CD4-positive, CD25-positive, alpha-beta regulatory T cell (primary cell): ENCODE results near the gene NMRAL1. TPM values are rescaled to one million over a fixed set of nuclear protein-coding genes. Genes with fewer than 3 reads are reported as not detected.

ENCODE experiments used
- ATAC-seq, 2 donors: fragments of 150-1000 bp; cut with Tn5 transposase; one replicate each; pipeline ENCODE4 v1.10.0; 2021; ENCODE audit warnings: low read depth in 2 of 2, moderate number of reproducible peaks in 2 of 2, moderate library complexity in 1 of 2
- DNase-seq, 3 donors: peaks; one replicate each; pipeline versions ENCODE4 v3.0.0 to v3.0.0-alpha.2; 2012 to 2022; ENCODE audit warnings: mixed read lengths in 1 of 3
- H3K27ac ChIP-seq: one replicate; pipeline ENCODE4 v1.7.0; 2013; ENCODE audit warnings: mild to moderate bottlenecking, low read length; ENCODE audit not compliant: insufficient read depth, poor library complexity, severe bottlenecking
- H3K27me3 ChIP-seq: one replicate; pipeline ENCODE4 v1.7.0; 2013; ENCODE audit warnings: low read length; ENCODE audit not compliant: control insufficient read depth, insufficient read depth
- H3K36me3 ChIP-seq: one replicate; pipeline ENCODE4 v1.7.0; 2013; ENCODE audit warnings: mild to moderate bottlenecking, low read length, moderate library complexity; ENCODE audit not compliant: control insufficient read depth, insufficient read depth
- H3K4me1 ChIP-seq: 2 replicates; pipeline ENCODE4 v1.7.0; 2013; ENCODE audit warnings: mild to moderate bottlenecking, low read length; ENCODE audit not compliant: insufficient read depth, control insufficient read depth, poor library complexity, severe bottlenecking
- H3K4me3 ChIP-seq: one replicate; pipeline ENCODE4 v1.7.0; 2013; ENCODE audit warnings: low read depth, mild to moderate bottlenecking, low read length, moderate library complexity
- H3K9me3 ChIP-seq, 2 experiments: 1 replicate in 1 of 2; 2 replicates in 1 of 2; pipeline ENCODE4 v1.7.0; 2013; ENCODE audit warnings: low read length in 2 of 2, mild to moderate bottlenecking in 1 of 2, moderate library complexity in 1 of 2; ENCODE audit not compliant: control insufficient read depth in 2 of 2
- H3K27ac Mint-ChIP-seq, 3 donors: one replicate each; pipeline ENCODE4 v1.8.0; 2020 to 2022; ENCODE audit warnings: mild to moderate bottlenecking in 3 of 3, mixed read lengths in 3 of 3, moderate library complexity in 2 of 3
- H3K27me3 Mint-ChIP-seq: one replicate; pipeline ENCODE4 v1.8.0; 2022; ENCODE audit warnings: mild to moderate bottlenecking, mixed read lengths
- H3K36me3 Mint-ChIP-seq: one replicate; pipeline ENCODE4 v1.8.0; 2020; ENCODE audit warnings: mixed read lengths
- H3K4me1 Mint-ChIP-seq, 4 donors: one replicate each; pipeline ENCODE4 v1.8.0; 2020 to 2022; ENCODE audit warnings: mixed read lengths in 4 of 4, mild to moderate bottlenecking in 1 of 4
- H3K4me3 Mint-ChIP-seq, 4 donors: one replicate each; pipeline ENCODE4 v1.8.0; 2020 to 2022; ENCODE audit warnings: mild to moderate bottlenecking in 4 of 4, mixed read lengths in 4 of 4, moderate library complexity in 3 of 4
- H3K9me3 Mint-ChIP-seq, 7 donors: one replicate each; pipeline ENCODE4 v1.8.0; 2020 to 2022; ENCODE audit warnings: mixed read lengths in 7 of 7, mild to moderate bottlenecking in 3 of 7, moderate library complexity in 2 of 7
- polyA plus RNA-seq, 4 donors: library from polyadenylated mRNA; unstranded; fragments of 300-500 nt; fragmentation: Illumina TruSeq; gene quantifications; one replicate each; pipeline ENCODE4 v1.2.3, GENCODE V29; 2021
- total RNA-seq: library from RNA; stranded (reverse); gene quantifications from one replicate; pipeline ENCODE4 v1.2.3, GENCODE V29; 2022

The NMRAL1 gene
- total and polyA plus RNA-seq, 5 donors from 2014 or later, result 40.7 to 61.7 (median 50.7) TPM

DNA sequence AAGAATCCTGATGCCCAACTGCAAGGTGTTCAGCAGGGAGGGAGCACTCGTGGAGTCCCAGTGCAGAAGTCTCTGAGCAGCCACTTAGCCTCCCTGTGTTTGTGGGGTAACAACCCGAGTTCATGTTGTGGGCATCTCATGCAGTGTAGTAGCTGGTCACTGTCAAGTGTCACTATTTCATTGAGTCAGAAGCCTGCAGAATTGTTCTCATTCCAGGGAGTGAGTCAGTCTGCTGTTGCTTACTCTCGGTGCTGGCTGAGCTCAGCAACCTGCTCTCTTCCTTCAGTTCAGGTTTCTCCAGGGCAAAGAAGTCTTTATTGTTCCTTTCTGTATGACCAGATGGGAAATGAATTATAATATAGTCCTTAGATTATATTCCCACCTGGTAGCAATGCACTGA lies 25.8 kb upstream of the NMRAL1 start:
- no peaks in the 10 kb centered on the region for H3K27me3 Mint-ChIP-seq
- peaks cover 22% of the 10 kb centered on the region for H3K36me3 Mint-ChIP-seq
- no peaks in the 10 kb centered on the region for H3K9me3 Mint-ChIP-seq
- peak overlapping the region in 1 of 4 donors; percentile 83 for H3K4me3 Mint-ChIP-seq
- no peaks in the 10 kb centered on the region for H3K9me3 ChIP-seq
- DNase-seq (no peak), ATAC-seq (no peak)
- H3K4me1 ChIP-seq, result peaks cover 61% of the 10 kb centered on the region
- H3K4me1 Mint-ChIP-seq, result peaks cover 39 to 92% (median 67%) of the 10 kb centered on the region in 4 donors
- H3K27me3 ChIP-seq, result no peaks in the 10 kb centered on the region
- H3K36me3 ChIP-seq, result peaks cover 16% of the 10 kb centered on the region
- no peak overlapping the region for H3K4me3 ChIP-seq
- H3K27ac ChIP-seq, result no peak overlapping the region
- H3K27ac Mint-ChIP-seq, result peak overlapping the region in 2 of 3 donors; percentile 4 to 92

DNA sequence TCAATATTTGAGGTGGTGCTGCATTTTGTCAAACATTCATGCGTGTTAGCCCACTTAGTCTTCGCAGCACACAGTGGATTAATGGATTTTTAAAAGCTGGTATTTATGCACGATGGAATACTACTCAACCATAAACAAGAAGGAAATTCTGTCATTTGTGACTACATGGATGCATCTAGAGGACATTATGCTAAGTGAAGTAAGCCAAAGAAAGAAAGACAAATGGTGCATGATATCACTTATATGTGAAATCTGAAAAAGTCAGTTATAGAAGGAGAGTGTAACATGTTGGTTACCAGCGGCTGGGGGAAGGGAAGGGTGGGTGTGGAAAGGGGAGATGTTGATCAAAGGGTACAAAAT lies 24.8 kb upstream of the NMRAL1 start:
- Mint-ChIP-seq H3K27me3 (no peaks in the 10 kb centered on the region), H3K9me3 (no peaks in the 10 kb centered on the region), H3K4me3 (peak overlapping the region in 2 of 4 donors; percentile 32 to 63), H3K36me3 (peaks cover 22% of the 10 kb centered on the region), H3K27ac (peak overlapping the region in 2 of 3 donors; percentile 72 to 83), H3K4me1 (peaks cover 37 to 92% (median 69%) of the 10 kb centered on the region in 4 donors)
- no peaks in the 10 kb centered on the region for H3K9me3 ChIP-seq
- no peak overlapping the region for H3K27ac ChIP-seq
- DNase-seq (no peak), ATAC-seq (no peak)
- peaks cover 16% of the 10 kb centered on the region for H3K36me3 ChIP-seq
- peaks cover 50% of the 10 kb centered on the region for H3K4me1 ChIP-seq
- no peak overlapping the region for H3K4me3 ChIP-seq
- no peaks in the 10 kb centered on the region for H3K27me3 ChIP-seq

DNA sequence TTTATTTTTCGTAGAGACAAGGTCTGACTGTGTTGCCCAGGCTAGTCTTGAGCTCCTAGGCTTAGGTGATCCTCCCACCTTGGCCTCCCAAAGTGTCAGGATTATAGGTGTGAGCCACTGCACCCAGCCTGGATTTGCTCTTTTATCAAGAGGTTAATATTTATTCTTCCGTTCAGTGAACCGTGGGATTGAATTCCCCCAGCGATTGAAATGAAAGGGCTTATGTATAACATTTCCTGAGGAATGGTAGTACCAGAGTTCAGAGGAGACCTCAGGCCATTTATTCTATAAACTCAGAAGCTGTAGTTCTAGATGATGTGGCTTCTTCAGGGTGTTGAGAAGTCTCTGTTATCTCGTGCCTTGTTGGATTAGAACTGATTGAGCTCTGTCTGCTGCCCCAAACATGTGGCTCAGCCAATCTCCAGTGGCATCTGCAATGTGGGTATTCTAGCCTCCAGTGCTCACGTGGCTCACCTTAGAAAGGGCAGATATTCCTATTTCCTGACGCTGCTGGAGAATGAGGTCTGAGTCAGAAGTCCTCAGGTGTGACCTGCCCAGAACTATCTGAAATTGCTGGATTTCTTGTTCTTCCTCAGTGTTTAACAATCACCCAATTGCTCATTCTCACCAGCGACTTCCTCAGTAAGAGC lies 24.2 kb upstream of the NMRAL1 start:
- peak overlapping the region in 1 of 4 donors; percentile 23 for H3K4me3 Mint-ChIP-seq
- H3K9me3 Mint-ChIP-seq, result no peaks in the 10 kb centered on the region
- Histone ChIP-seq H3K9me3 (no peaks in the 10 kb centered on the region), H3K4me1 (peaks cover 45% of the 10 kb centered on the region), H3K27me3 (no peaks in the 10 kb centered on the region), H3K36me3 (peaks cover 16% of the 10 kb centered on the region), H3K4me3 (no peak overlapping the region), H3K27ac (no peak overlapping the region)
- peaks cover 35 to 92% (median 67%) of the 10 kb centered on the region in 4 donors for H3K4me1 Mint-ChIP-seq
- no peaks in the 10 kb centered on the region for H3K27me3 Mint-ChIP-seq
- ATAC-seq (no peak), DNase-seq (no peak)
- H3K36me3 Mint-ChIP-seq, result peaks cover 22% of the 10 kb centered on the region
- H3K27ac Mint-ChIP-seq, result peak overlapping the region; percentile 53 to 83 (median 72)

DNA sequence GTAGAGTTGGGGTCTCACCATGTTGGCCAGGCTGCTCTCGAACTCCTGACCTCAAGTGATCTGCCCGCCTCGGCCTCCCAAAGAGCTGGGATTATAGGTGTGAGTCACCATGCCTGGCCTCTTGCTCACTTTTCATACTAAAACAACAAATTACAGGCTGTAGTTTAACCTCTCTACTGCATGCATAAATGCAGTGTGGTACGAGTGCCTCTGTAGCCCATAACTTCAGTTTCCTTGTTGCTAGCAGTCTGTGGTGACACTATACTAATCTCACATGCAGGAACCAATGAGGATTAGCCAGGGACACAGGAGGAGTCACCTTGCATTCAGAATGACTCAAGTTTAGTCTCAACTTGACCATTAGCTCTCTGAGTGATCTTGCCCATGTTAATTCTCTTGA lies 21.9 kb upstream of the NMRAL1 start:
- peaks cover 28% of the 10 kb centered on the region for H3K36me3 Mint-ChIP-seq
- H3K4me3 ChIP-seq, result no peak overlapping the region
- DNase-seq (no peak), ATAC-seq (no peak)
- H3K4me1 Mint-ChIP-seq, result peaks cover 31 to 89% (median 58%) of the 10 kb centered on the region in 4 donors
- H3K27me3 Mint-ChIP-seq, result no peaks in the 10 kb centered on the region
- no peak overlapping the region for H3K27ac ChIP-seq
- H3K9me3 Mint-ChIP-seq, result no peaks in the 10 kb centered on the region
- H3K9me3 ChIP-seq, result no peaks in the 10 kb centered on the region
- H3K4me1 ChIP-seq, result peaks cover 29% of the 10 kb centered on the region
- peak overlapping the region in 1 of 3 donors; percentile 1 for H3K27ac Mint-ChIP-seq
- peaks cover 21% of the 10 kb centered on the region for H3K36me3 ChIP-seq
- H3K27me3 ChIP-seq, result no peaks in the 10 kb centered on the region
- no peak overlapping the region for H3K4me3 Mint-ChIP-seq

DNA sequence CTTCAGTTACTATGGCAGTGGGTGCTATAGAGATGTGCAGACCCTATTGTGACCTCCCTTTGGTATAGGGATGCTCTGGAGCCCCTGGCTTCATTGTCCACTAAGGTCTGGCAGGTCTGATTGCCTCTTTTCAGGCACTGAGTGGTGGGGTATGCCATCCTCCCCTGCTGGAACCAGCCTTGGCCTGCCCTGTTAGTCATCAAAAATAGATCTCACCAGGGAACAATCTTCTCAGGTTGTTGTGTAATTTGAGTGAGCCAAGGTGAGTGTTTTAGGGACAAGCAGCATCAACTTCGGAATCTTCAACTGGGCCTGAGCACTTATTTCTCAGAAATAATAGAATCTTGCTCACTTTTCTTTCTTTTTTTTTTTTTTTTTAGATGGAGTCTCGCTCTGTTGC lies 21.3 kb upstream of the NMRAL1 start:
- Mint-ChIP-seq H3K36me3 (peaks cover 29% of the 10 kb centered on the region), H3K27me3 (no peaks in the 10 kb centered on the region), H3K4me3 (no peak overlapping the region), H3K9me3 (no peaks in the 10 kb centered on the region), H3K4me1 (peaks cover 29 to 89% (median 58%) of the 10 kb centered on the region in 4 donors), H3K27ac (peak overlapping the region in 2 of 3 donors; percentile 43 to 62)
- ATAC-seq (no peak), DNase-seq (no peak)
- Histone ChIP-seq H3K27me3 (no peaks in the 10 kb centered on the region), H3K27ac (no peak overlapping the region), H3K4me3 (no peak overlapping the region), H3K9me3 (no peaks in the 10 kb centered on the region), H3K36me3 (peaks cover 22% of the 10 kb centered on the region), H3K4me1 (peaks cover 27% of the 10 kb centered on the region)

DNA sequence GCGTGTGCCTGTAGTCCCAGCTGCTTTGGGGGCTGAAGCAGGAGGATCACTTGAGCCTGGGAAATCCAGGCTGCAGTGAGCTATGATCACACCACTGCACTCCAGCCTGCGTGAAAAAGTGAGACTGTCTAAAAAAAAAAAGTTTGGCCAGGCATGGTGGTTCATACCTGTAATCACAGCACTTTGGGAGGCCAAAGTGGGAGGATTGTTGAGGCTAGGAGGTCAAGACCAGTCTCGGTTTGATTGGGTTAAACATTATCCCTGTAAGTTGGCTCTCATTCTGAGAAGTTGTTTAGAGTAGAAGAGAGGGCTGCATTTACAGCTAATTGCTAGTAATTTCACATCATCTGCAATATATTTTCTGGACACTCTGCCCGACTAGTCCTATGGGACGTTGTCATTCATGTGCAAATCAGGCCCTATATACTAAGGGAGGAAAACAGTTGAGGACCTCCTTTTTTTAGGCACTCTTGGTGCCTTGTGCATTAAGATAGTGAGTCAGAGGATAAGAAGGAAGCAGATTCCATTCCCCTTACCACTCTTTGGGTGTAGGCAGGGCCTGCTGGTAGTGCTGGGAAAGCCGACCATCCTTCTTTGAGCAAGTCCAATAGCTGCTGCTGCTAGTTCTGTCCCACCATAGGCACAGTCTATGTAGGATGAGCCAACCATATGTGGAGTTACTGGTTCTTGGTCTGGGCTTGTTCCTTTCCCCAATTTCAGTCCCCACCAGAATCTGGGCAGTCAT lies 20.5 kb upstream of the NMRAL1 start:
- Mint-ChIP-seq H3K27ac (peak overlapping the region; percentile 56 to 79 (median 62)), H3K27me3 (no peaks in the 10 kb centered on the region), H3K9me3 (no peaks in the 10 kb centered on the region), H3K36me3 (peaks cover 35% of the 10 kb centered on the region), H3K4me1 (peaks cover 28 to 89% (median 59%) of the 10 kb centered on the region in 4 donors), H3K4me3 (no peak overlapping the region)
- Histone ChIP-seq H3K9me3 (no peaks in the 10 kb centered on the region), H3K4me1 (peaks cover 26% of the 10 kb centered on the region), H3K36me3 (peaks cover 26% of the 10 kb centered on the region), H3K27ac (no peak overlapping the region), H3K4me3 (no peak overlapping the region), H3K27me3 (no peaks in the 10 kb centered on the region)
- no peak for DNase-seq
- no peak for ATAC-seq

DNA sequence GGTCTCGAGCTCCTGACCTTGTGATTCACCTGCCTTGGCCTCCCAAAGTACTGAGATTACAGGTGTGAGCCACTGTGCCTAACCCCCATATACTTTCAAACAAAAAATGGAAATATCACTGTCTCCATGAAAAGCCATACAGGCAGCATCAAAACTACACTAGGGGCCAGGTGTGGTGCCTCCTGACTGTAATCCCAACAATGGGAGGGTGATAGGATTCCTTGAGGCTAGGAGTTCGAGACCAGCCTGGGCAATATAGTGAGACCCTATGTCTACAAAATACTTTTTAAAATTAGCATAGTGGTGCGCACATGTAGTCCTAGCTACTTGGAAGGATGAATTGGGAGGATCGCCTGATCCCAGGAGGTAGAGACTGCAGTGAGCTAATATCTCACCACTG lies 17.5 kb upstream of the NMRAL1 start:
- H3K4me3 Mint-ChIP-seq, result no peak overlapping the region
- Histone ChIP-seq H3K27me3 (no peaks in the 10 kb centered on the region), H3K4me1 (peaks cover 51% of the 10 kb centered on the region), H3K4me3 (no peak overlapping the region), H3K36me3 (peaks cover 19% of the 10 kb centered on the region), H3K27ac (no peak overlapping the region), H3K9me3 (no peaks in the 10 kb centered on the region)
- no peaks in the 10 kb centered on the region for H3K27me3 Mint-ChIP-seq
- peaks cover 24% of the 10 kb centered on the region for H3K36me3 Mint-ChIP-seq
- no peak for DNase-seq
- peaks cover 25 to 88% (median 55%) of the 10 kb centered on the region in 4 donors for H3K4me1 Mint-ChIP-seq
- ATAC-seq, result no peak
- no peaks in the 10 kb centered on the region for H3K9me3 Mint-ChIP-seq
- peak overlapping the region in 2 of 3 donors; percentile 36 to 98 for H3K27ac Mint-ChIP-seq
